Measurements from ENCODE around the gene ARAP3. TPM values are rescaled to one million over a fixed set of nuclear protein-coding genes. Genes with fewer than 3 reads are reported as not detected.

The ARAP3 gene
- total and polyA plus RNA-seq, 2 donors = 0.71 to 4.2 TPM

GRCh38 chr5:141715346-141715905 is 33.4 kb upstream of the ARAP3 start:
- H3K4me3 ChIP-seq (ENCODE audit: low read length in 2 of 2) = no peak overlapping the region
- no peak overlapping the region for H3K27ac ChIP-seq (ENCODE audit: low read depth in 1 of 2, low read length in 1 of 2)
- peaks cover 0 to 7% of the 10 kb centered on the region in 2 donors for H3K4me1 ChIP-seq (ENCODE audit: control insufficient read depth in 2 of 2, insufficient read depth in 2 of 2, low read length in 2 of 2)
- no peaks in the 10 kb centered on the region for H3K36me3 ChIP-seq (ENCODE audit: control insufficient read depth in 2 of 2, insufficient read depth in 2 of 2, low read length in 1 of 2)
- H3K27me3 ChIP-seq (ENCODE audit: control insufficient read depth in 2 of 2, insufficient read depth in 1 of 2, low read length in 1 of 2) = peaks cover 0 to 19% of the 10 kb centered on the region in 2 donors
- no peak for DNase-seq (ENCODE audit: low read depth in 6 of 9, low spot score in 9 of 9)
- WGBS = 86% methylated on average over 14 of the region's 14 CpGs
- no peaks in the 10 kb centered on the region for H3K9me3 ChIP-seq (ENCODE audit: control insufficient read depth in 2 of 2, insufficient read depth in 1 of 2, low read length in 1 of 2)

- Histone ChIP-seq H3K27ac (ENCODE audit: low read depth in 1 of 2, low read length in 1 of 2) (no peak overlapping the region), H3K9me3 (ENCODE audit: control insufficient read depth in 2 of 2, insufficient read depth in 1 of 2, low read length in 1 of 2) (no peaks in the 10 kb centered on the region), H3K27me3 (ENCODE audit: control insufficient read depth in 2 of 2, insufficient read depth in 1 of 2, low read length in 1 of 2) (peaks cover 0 to 21% of the 10 kb centered on the region in 2 donors), H3K4me3 (ENCODE audit: low read length in 2 of 2) (no peak overlapping the region), H3K4me1 (ENCODE audit: control insufficient read depth in 2 of 2, insufficient read depth in 2 of 2, low read length in 2 of 2) (peaks cover 0 to 7% of the 10 kb centered on the region in 2 donors), H3K36me3 (ENCODE audit: control insufficient read depth in 2 of 2, insufficient read depth in 2 of 2, low read length in 1 of 2) (no peaks in the 10 kb centered on the region)
- DNase-seq (ENCODE audit: low read depth in 6 of 9, low spot score in 9 of 9) = no peak
- 60% methylated on average over 1 of the region's 1 CpG for WGBS
These were observed 32.7 kb upstream of the ARAP3 start for GRCh38 chr5:141714542-141715310.

GRCh38 chr5:141713616-141714309 is 31.7 kb upstream of the ARAP3 start:
- H3K4me1 ChIP-seq (ENCODE audit: control insufficient read depth in 2 of 2, insufficient read depth in 2 of 2, low read length in 2 of 2) = peaks cover 0 to 7% of the 10 kb centered on the region in 2 donors
- 90% methylated on average over 7 of the region's 7 CpGs for WGBS
- H3K4me3 ChIP-seq (ENCODE audit: low read length in 2 of 2) = no peak overlapping the region
- peaks cover 0 to 27% of the 10 kb centered on the region in 2 donors for H3K27me3 ChIP-seq (ENCODE audit: control insufficient read depth in 2 of 2, insufficient read depth in 1 of 2, low read length in 1 of 2)
- no peaks in the 10 kb centered on the region for H3K9me3 ChIP-seq (ENCODE audit: control insufficient read depth in 2 of 2, insufficient read depth in 1 of 2, low read length in 1 of 2)
- DNase-seq (ENCODE audit: low read depth in 6 of 9, low spot score in 9 of 9) = no peak
- H3K36me3 ChIP-seq (ENCODE audit: control insufficient read depth in 2 of 2, insufficient read depth in 2 of 2, low read length in 1 of 2) = no peaks in the 10 kb centered on the region
- no peak overlapping the region for H3K27ac ChIP-seq (ENCODE audit: low read depth in 1 of 2, low read length in 1 of 2)

GRCh38 chr5:141711687-141712086 is 29.7 kb upstream of the ARAP3 start:
- peaks cover 0 to 37% of the 10 kb centered on the region in 2 donors for H3K27me3 ChIP-seq (ENCODE audit: control insufficient read depth in 2 of 2, insufficient read depth in 1 of 2, low read length in 1 of 2)
- H3K9me3 ChIP-seq (ENCODE audit: control insufficient read depth in 2 of 2, insufficient read depth in 1 of 2, low read length in 1 of 2) = no peaks in the 10 kb centered on the region
- H3K36me3 ChIP-seq (ENCODE audit: control insufficient read depth in 2 of 2, insufficient read depth in 2 of 2, low read length in 1 of 2) = no peaks in the 10 kb centered on the region
- peaks cover 0 to 7% of the 10 kb centered on the region in 2 donors for H3K4me1 ChIP-seq (ENCODE audit: control insufficient read depth in 2 of 2, insufficient read depth in 2 of 2, low read length in 2 of 2)
- no peak overlapping the region for H3K27ac ChIP-seq (ENCODE audit: low read depth in 1 of 2, low read length in 1 of 2)
- DNase-seq (ENCODE audit: low read depth in 6 of 9, low spot score in 9 of 9) = no peak
- WGBS = 98% methylated on average over 6 of the region's 6 CpGs
- H3K4me3 ChIP-seq (ENCODE audit: low read length in 2 of 2) = no peak overlapping the region

GRCh38 chr5:141709699-141710267 is 27.8 kb upstream of the ARAP3 start:
- Histone ChIP-seq H3K36me3 (ENCODE audit: control insufficient read depth in 2 of 2, insufficient read depth in 2 of 2, low read length in 1 of 2) (no peaks in the 10 kb centered on the region), H3K27me3 (ENCODE audit: control insufficient read depth in 2 of 2, insufficient read depth in 1 of 2, low read length in 1 of 2) (peaks cover 4 to 54% of the 10 kb centered on the region in 2 donors), H3K27ac (ENCODE audit: low read depth in 1 of 2, low read length in 1 of 2) (no peak overlapping the region), H3K9me3 (ENCODE audit: control insufficient read depth in 2 of 2, insufficient read depth in 1 of 2, low read length in 1 of 2) (no peaks in the 10 kb centered on the region), H3K4me3 (ENCODE audit: low read length in 2 of 2) (no peak overlapping the region), H3K4me1 (ENCODE audit: control insufficient read depth in 2 of 2, insufficient read depth in 2 of 2, low read length in 2 of 2) (no peaks in the 10 kb centered on the region)
- no peak for DNase-seq (ENCODE audit: low read depth in 6 of 9, low spot score in 9 of 9)
- WGBS = 73% methylated on average over 6 of the region's 6 CpGs

- no peak for DNase-seq (ENCODE audit: low read depth in 6 of 9, low spot score in 9 of 9)
- Histone ChIP-seq H3K27me3 (ENCODE audit: control insufficient read depth in 2 of 2, insufficient read depth in 1 of 2, low read length in 1 of 2) (peaks cover 15 to 67% of the 10 kb centered on the region in 2 donors), H3K36me3 (ENCODE audit: control insufficient read depth in 2 of 2, insufficient read depth in 2 of 2, low read length in 1 of 2) (no peaks in the 10 kb centered on the region), H3K27ac (ENCODE audit: low read depth in 1 of 2, low read length in 1 of 2) (no peak overlapping the region), H3K4me1 (ENCODE audit: control insufficient read depth in 2 of 2, insufficient read depth in 2 of 2, low read length in 2 of 2) (peaks cover 0 to 2% of the 10 kb centered on the region in 2 donors), H3K9me3 (ENCODE audit: control insufficient read depth in 2 of 2, insufficient read depth in 1 of 2, low read length in 1 of 2) (no peaks in the 10 kb centered on the region), H3K4me3 (ENCODE audit: low read length in 2 of 2) (no peak overlapping the region)
- 88% methylated on average over 9 of the region's 9 CpGs for WGBS
These were observed 26.0 kb upstream of the ARAP3 start for GRCh38 chr5:141708016-141708415.

- WGBS = 91% methylated on average over 8 of the region's 8 CpGs
- no peak for DNase-seq (ENCODE audit: low read depth in 6 of 9, low spot score in 9 of 9)
- H3K36me3 ChIP-seq (ENCODE audit: control insufficient read depth in 2 of 2, insufficient read depth in 2 of 2, low read length in 1 of 2) = no peaks in the 10 kb centered on the region
- H3K4me3 ChIP-seq (ENCODE audit: low read length in 2 of 2) = no peak overlapping the region
- peaks cover 0 to 4% of the 10 kb centered on the region in 2 donors for H3K4me1 ChIP-seq (ENCODE audit: control insufficient read depth in 2 of 2, insufficient read depth in 2 of 2, low read length in 2 of 2)
- no peaks in the 10 kb centered on the region for H3K9me3 ChIP-seq (ENCODE audit: control insufficient read depth in 2 of 2, insufficient read depth in 1 of 2, low read length in 1 of 2)
- peaks cover 17 to 72% of the 10 kb centered on the region in 2 donors for H3K27me3 ChIP-seq (ENCODE audit: control insufficient read depth in 2 of 2, insufficient read depth in 1 of 2, low read length in 1 of 2)
- no peak overlapping the region for H3K27ac ChIP-seq (ENCODE audit: low read depth in 1 of 2, low read length in 1 of 2)
These were observed 25.5 kb upstream of the ARAP3 start for GRCh38 chr5:141707510-141707909.

- no peak for DNase-seq (ENCODE audit: low read depth in 6 of 9, low spot score in 9 of 9)
- no peak overlapping the region for H3K4me3 ChIP-seq (ENCODE audit: low read length in 2 of 2)
- peaks cover 29 to 81% of the 10 kb centered on the region in 2 donors for H3K27me3 ChIP-seq (ENCODE audit: control insufficient read depth in 2 of 2, insufficient read depth in 1 of 2, low read length in 1 of 2)
- 41% methylated on average over 3 of the region's 3 CpGs for WGBS
- H3K9me3 ChIP-seq (ENCODE audit: control insufficient read depth in 2 of 2, insufficient read depth in 1 of 2, low read length in 1 of 2) = no peaks in the 10 kb centered on the region
- H3K27ac ChIP-seq (ENCODE audit: low read depth in 1 of 2, low read length in 1 of 2) = no peak overlapping the region
- no peaks in the 10 kb centered on the region for H3K36me3 ChIP-seq (ENCODE audit: control insufficient read depth in 2 of 2, insufficient read depth in 2 of 2, low read length in 1 of 2)
- H3K4me1 ChIP-seq (ENCODE audit: control insufficient read depth in 2 of 2, insufficient read depth in 2 of 2, low read length in 2 of 2) = peaks cover 2 to 14% of the 10 kb centered on the region in 2 donors
These were observed 24.1 kb upstream of the ARAP3 start for GRCh38 chr5:141706121-141706520.

- no peaks in the 10 kb centered on the region for H3K9me3 ChIP-seq (ENCODE audit: control insufficient read depth in 2 of 2, insufficient read depth in 1 of 2, low read length in 1 of 2)
- H3K4me1 ChIP-seq (ENCODE audit: control insufficient read depth in 2 of 2, insufficient read depth in 2 of 2, low read length in 2 of 2) = peaks cover 2 to 14% of the 10 kb centered on the region in 2 donors
- H3K36me3 ChIP-seq (ENCODE audit: control insufficient read depth in 2 of 2, insufficient read depth in 2 of 2, low read length in 1 of 2) = no peaks in the 10 kb centered on the region
- H3K27me3 ChIP-seq (ENCODE audit: control insufficient read depth in 2 of 2, insufficient read depth in 1 of 2, low read length in 1 of 2) = peaks cover 32 to 87% of the 10 kb centered on the region in 2 donors
- DNase-seq (ENCODE audit: low read depth in 6 of 9, low spot score in 9 of 9) = no peak
- H3K4me3 ChIP-seq (ENCODE audit: low read length in 2 of 2) = no peak overlapping the region
- 80% methylated on average over 1 of the region's 1 CpG for WGBS
- no peak overlapping the region for H3K27ac ChIP-seq (ENCODE audit: low read depth in 1 of 2, low read length in 1 of 2)
These were observed 23.4 kb upstream of the ARAP3 start for GRCh38 chr5:141705469-141705868.

Data from thymus (tissue), 11 donors.